PFSK-1 (cell line): ENCODE results near the gene PMFBP1.

Experiments used
- FOXP2 ChIP-seq: optimal IDR thresholded peaks from 2 replicates; pipeline ENCODE3; 2011; ENCODE audit warnings: borderline replicate concordance, control low read depth, inconsistent platforms; ENCODE audit not compliant: insufficient read depth; ENCODE audit errors: extremely low read length, extremely low read depth
- POLR2AphosphoS5 ChIP-seq: IDR thresholded peaks from 2 replicates; pipeline ENCODE4 v1.6.1; 2012; ENCODE audit warnings: low read depth, mild to moderate bottlenecking, control low read depth, low read length, moderate library complexity
- SIN3A ChIP-seq: IDR thresholded peaks from 2 replicates; pipeline ENCODE4 v1.6.1; 2012; ENCODE audit warnings: mild to moderate bottlenecking, low read length, moderate library complexity, borderline replicate concordance; ENCODE audit not compliant: insufficient read depth
- TAF1 ChIP-seq: IDR thresholded peaks from 2 replicates; pipeline ENCODE4 v1.6.1; 2012; ENCODE audit warnings: low read length, control low read depth, borderline replicate concordance; ENCODE audit not compliant: insufficient read depth
- TF ChIP-seq, protein P1 (sequence below), 2 experiments: IDR thresholded peaks; 2 replicates each; pipeline versions ENCODE4 v1.6.1 to v1.8.0; 2011 to 2012; ENCODE audit warnings: low read depth in 2 of 2, low read length in 2 of 2, control low read depth in 1 of 2, inconsistent platforms in 1 of 2, mild to moderate bottlenecking in 1 of 2, moderate library complexity in 1 of 2; ENCODE audit not compliant: insufficient read depth in 1 of 2

The PMFBP1 gene

GRCh38 chr16:72214821-72215220 lies 42.9 kb upstream of the PMFBP1 start:
- no peak for TF ChIP-seq POLR2AphosphoS5
- TF ChIP-seq SIN3A = no peak
- no peak for TF ChIP-seq TAF1
- no peak for TF ChIP-seq FOXP2
- TF ChIP-seq, protein P1, sequence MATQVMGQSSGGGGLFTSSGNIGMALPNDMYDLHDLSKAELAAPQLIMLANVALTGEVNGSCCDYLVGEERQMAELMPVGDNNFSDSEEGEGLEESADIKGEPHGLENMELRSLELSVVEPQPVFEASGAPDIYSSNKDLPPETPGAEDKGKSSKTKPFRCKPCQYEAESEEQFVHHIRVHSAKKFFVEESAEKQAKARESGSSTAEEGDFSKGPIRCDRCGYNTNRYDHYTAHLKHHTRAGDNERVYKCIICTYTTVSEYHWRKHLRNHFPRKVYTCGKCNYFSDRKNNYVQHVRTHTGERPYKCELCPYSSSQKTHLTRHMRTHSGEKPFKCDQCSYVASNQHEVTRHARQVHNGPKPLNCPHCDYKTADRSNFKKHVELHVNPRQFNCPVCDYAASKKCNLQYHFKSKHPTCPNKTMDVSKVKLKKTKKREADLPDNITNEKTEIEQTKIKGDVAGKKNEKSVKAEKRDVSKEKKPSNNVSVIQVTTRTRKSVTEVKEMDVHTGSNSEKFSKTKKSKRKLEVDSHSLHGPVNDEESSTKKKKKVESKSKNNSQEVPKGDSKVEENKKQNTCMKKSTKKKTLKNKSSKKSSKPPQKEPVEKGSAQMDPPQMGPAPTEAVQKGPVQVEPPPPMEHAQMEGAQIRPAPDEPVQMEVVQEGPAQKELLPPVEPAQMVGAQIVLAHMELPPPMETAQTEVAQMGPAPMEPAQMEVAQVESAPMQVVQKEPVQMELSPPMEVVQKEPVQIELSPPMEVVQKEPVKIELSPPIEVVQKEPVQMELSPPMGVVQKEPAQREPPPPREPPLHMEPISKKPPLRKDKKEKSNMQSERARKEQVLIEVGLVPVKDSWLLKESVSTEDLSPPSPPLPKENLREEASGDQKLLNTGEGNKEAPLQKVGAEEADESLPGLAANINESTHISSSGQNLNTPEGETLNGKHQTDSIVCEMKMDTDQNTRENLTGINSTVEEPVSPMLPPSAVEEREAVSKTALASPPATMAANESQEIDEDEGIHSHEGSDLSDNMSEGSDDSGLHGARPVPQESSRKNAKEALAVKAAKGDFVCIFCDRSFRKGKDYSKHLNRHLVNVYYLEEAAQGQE (IDR thresholded peaks at IDR 0.05; ENCODE audit: insufficient read depth in 1 of 2, low read depth in 2 of 2, low read length in 2 of 2) = no peak

GRCh38 chr16:72211110-72211509 lies 39.2 kb upstream of the PMFBP1 start:
- TF ChIP-seq, protein P1 (IDR thresholded peaks at IDR 0.05; ENCODE audit: insufficient read depth in 1 of 2, low read depth in 2 of 2, low read length in 2 of 2) = no peak
- no peak for TF ChIP-seq FOXP2
- no peak for TF ChIP-seq TAF1
- no peak for TF ChIP-seq SIN3A
- no peak for TF ChIP-seq POLR2AphosphoS5

GRCh38 chr16:72210555-72210954 lies 38.6 kb upstream of the PMFBP1 start:
- TF ChIP-seq POLR2AphosphoS5 = no peak
- no peak for TF ChIP-seq SIN3A
- no peak for TF ChIP-seq TAF1

DNA sequence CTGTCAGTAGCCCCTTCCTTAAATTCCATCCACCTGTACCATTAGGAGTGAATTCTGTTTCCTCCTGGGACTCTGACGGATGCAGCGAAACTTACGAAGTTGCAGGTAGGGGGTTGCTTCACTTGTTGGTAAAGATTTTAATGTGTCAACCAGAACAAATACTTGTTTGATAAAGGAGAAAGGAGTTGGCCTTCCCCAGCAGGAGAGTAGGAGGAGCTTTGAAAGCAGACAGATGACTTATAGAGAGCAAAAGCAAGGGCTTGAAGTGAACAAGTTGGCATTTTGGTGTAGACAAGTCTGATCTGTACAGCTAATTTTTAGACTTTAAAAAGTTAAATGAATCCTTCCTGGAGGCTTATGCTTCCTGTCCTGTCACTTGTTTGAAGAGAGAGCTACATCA lies 38.1 kb upstream of the PMFBP1 start:
- TF ChIP-seq POLR2AphosphoS5 (no peak), FOXP2 (no peak), TAF1 (no peak), SIN3A (no peak)
- TF ChIP-seq, protein P1 (IDR thresholded peaks at IDR 0.05; ENCODE audit: insufficient read depth in 1 of 2, low read depth in 2 of 2, low read length in 2 of 2) = no peak

DNA sequence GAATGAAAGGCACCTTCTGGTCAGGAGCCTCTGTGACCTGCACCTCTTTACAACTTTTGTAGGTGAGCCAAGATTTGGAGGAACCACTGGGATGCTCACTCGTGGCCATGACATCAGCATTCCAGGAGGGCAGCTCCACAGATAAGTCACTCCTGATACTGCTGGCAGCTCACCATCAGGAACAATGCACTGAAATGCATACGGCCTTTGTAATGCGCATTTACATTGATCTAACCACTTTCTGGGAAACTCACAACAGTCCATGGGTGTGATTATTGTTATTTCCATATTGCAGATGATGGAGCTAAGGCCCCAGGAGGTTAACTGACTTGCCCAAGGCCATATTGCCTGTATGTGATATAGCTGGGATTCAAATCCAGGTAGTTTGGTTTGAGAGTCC lies 34.3 kb upstream of the PMFBP1 start:
- TF ChIP-seq TAF1 (no peak), FOXP2 (no peak), POLR2AphosphoS5 (no peak), SIN3A (no peak)
- TF ChIP-seq, protein P1 (IDR thresholded peaks at IDR 0.05; ENCODE audit: insufficient read depth in 1 of 2, low read depth in 2 of 2, low read length in 2 of 2) = no peak
